ENCODE measurements around the gene NPVF.

- TF ChIP-seq CTCF (IDR thresholded peaks at IDR 0.05) (no peak), POLR2A (IDR thresholded peaks at IDR 0.05) (no peak)
Observed at GRCh38 chr7:25242678-25243077, 14.4 kb upstream of the NPVF start.
